GM15510 (cell line): ENCODE results near the gene MCU.

Source experiments
- POLR2A ChIP-seq: IDR thresholded peaks from 3 replicates; pipeline ENCODE4 v1.6.1; 2011; ENCODE audit warnings: borderline replicate concordance; ENCODE audit not compliant: insufficient read length; ENCODE audit errors: extremely low read depth

Gene MCU

GRCh38 chr10:72673280-72673679 lies 18.7 kb upstream of the MCU start:
- no peak for TF ChIP-seq POLR2A

GRCh38 chr10:72679838-72680241 lies 12.1 kb upstream of the MCU start:
- no peak for TF ChIP-seq POLR2A

GRCh38 chr10:72682638-72683037 lies 9.3 kb upstream of the MCU start:
- no peak for TF ChIP-seq POLR2A

- no peak for TF ChIP-seq POLR2A
These were observed 6.5 kb upstream of the MCU start for GRCh38 chr10:72685264-72685921.

GRCh38 chr10:72687035-72687434 lies 4.9 kb upstream of the MCU start:
- no peak for TF ChIP-seq POLR2A

- TF ChIP-seq POLR2A: no peak
These were observed 3.7 kb upstream of the MCU start for GRCh38 chr10:72688208-72688651.

- TF ChIP-seq POLR2A: no peak
These were observed 2.3 kb upstream of the MCU start for GRCh38 chr10:72689660-72690059.

- TF ChIP-seq POLR2A: no peak
These were observed 1.7 kb upstream of the MCU start for GRCh38 chr10:72690071-72690755.

- no peak for TF ChIP-seq POLR2A
These were observed 477 bp upstream of the MCU start for GRCh38 chr10:72691470-72691862.

GRCh38 chr10:72692744-72692993 lies 726 bp downstream of the MCU start:
- TF ChIP-seq POLR2A: no peak

- no peak for TF ChIP-seq POLR2A
These were observed 1.2 kb downstream of the MCU start for GRCh38 chr10:72692994-72693781.

- no peak for TF ChIP-seq POLR2A
These were observed 2.8 kb downstream of the MCU start for GRCh38 chr10:72694476-72695369.

GRCh38 chr10:72695496-72695895 lies 3.6 kb downstream of the MCU start:
- TF ChIP-seq POLR2A: no peak

GRCh38 chr10:72697716-72698115 lies 5.8 kb downstream of the MCU start:
- no peak for TF ChIP-seq POLR2A
